Neutrophil (primary cell): ENCODE measurements around the gene GNRHR.

Experiments
- H3K27ac ChIP-seq: fragments of 200-600 bp; sonication (generic); 2 replicates; pipeline ENCODE4 v1.5.1; 2016; ENCODE audit warnings: mild to moderate bottlenecking, moderate library complexity
- H3K27me3 ChIP-seq: fragments of 200-600 bp; sonication (generic); 2 replicates; pipeline ENCODE4 v1.6.0; 2016; ENCODE audit warnings: mild to moderate bottlenecking
- H3K36me3 ChIP-seq: fragments of 200-600 bp; sonication (generic); 2 replicates; pipeline ENCODE4 v1.5.1; 2017
- H3K4me1 ChIP-seq, 2 experiments: fragments of 200-600 bp in 1 of 2; sonication (generic) in 1 of 2; 1 replicate in 1 of 2; 2 replicates in 1 of 2; pipeline versions ENCODE4 v1.5.1 to v1.6.1; 2013 to 2016; ENCODE audit warnings: low read depth in 1 of 2, low read length in 1 of 2, mild to moderate bottlenecking in 1 of 2, moderate library complexity in 1 of 2; ENCODE audit not compliant: control insufficient read depth in 1 of 2, insufficient read depth in 1 of 2
- H3K4me3 ChIP-seq, 2 experiments: fragments of 200-600 bp in 1 of 2; sonication (generic) in 1 of 2; 1 replicate in 1 of 2; 2 replicates in 1 of 2; pipeline ENCODE4 v1.5.1; 2013 to 2016; ENCODE audit warnings: low read depth in 1 of 2, low read length in 1 of 2, mild to moderate bottlenecking in 1 of 2, moderate library complexity in 1 of 2
- H3K9me3 ChIP-seq: fragments of 200-600 bp; sonication (generic); 2 replicates; pipeline ENCODE4 v1.5.1; 2016
- TF ChIP-seq, protein P1 (sequence below): fragments of 200-600 bp; sonication (generic); IDR thresholded peaks from 2 replicates; pipeline ENCODE4 v1.5.1; 2016; ENCODE audit warnings: antibody characterized with exemption

The GNRHR gene

GRCh38 chr4:67754288-67754687 is at the start of gene GNRHR:
Gene GNRHR (minus strand): TSS chr4:67754388. CDS start chr4:67754335, 53 bp downstream.
- Histone ChIP-seq H3K4me1 (no peaks in the 10 kb centered on the region), H3K9me3 (no peaks in the 10 kb centered on the region), H3K27ac (no peak within 1 kb of the TSS), H3K36me3 (no peaks in the 10 kb centered on the region), H3K27me3 (no peaks in the 10 kb centered on the region), H3K4me3 (no peak within 1 kb of the TSS)
- TF ChIP-seq, protein P1, sequence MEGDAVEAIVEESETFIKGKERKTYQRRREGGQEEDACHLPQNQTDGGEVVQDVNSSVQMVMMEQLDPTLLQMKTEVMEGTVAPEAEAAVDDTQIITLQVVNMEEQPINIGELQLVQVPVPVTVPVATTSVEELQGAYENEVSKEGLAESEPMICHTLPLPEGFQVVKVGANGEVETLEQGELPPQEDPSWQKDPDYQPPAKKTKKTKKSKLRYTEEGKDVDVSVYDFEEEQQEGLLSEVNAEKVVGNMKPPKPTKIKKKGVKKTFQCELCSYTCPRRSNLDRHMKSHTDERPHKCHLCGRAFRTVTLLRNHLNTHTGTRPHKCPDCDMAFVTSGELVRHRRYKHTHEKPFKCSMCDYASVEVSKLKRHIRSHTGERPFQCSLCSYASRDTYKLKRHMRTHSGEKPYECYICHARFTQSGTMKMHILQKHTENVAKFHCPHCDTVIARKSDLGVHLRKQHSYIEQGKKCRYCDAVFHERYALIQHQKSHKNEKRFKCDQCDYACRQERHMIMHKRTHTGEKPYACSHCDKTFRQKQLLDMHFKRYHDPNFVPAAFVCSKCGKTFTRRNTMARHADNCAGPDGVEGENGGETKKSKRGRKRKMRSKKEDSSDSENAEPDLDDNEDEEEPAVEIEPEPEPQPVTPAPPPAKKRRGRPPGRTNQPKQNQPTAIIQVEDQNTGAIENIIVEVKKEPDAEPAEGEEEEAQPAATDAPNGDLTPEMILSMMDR, result no peak

- TF ChIP-seq, protein P1, result no peak
- Histone ChIP-seq H3K27me3 (no peaks in the 10 kb centered on the region), H3K36me3 (no peaks in the 10 kb centered on the region), H3K27ac (no peak overlapping the region), H3K4me1 (no peaks in the 10 kb centered on the region), H3K4me3 (no peak overlapping the region), H3K9me3 (no peaks in the 10 kb centered on the region)
Observed at GRCh38 chr4:67796810-67797209, 42.6 kb upstream of the GNRHR start.

- no peaks in the 10 kb centered on the region for H3K4me1 ChIP-seq
- no peaks in the 10 kb centered on the region for H3K9me3 ChIP-seq
- TF ChIP-seq, protein P1, result no peak
- no peak overlapping the region for H3K4me3 ChIP-seq
- no peak overlapping the region for H3K27ac ChIP-seq
- no peaks in the 10 kb centered on the region for H3K36me3 ChIP-seq
- no peaks in the 10 kb centered on the region for H3K27me3 ChIP-seq
Observed at GRCh38 chr4:67790721-67791120, 36.5 kb upstream of the GNRHR start.

- Histone ChIP-seq H3K36me3 (no peaks in the 10 kb centered on the region), H3K4me1 (no peaks in the 10 kb centered on the region)
- TF ChIP-seq, protein P1, result no peak
Observed at GRCh38 chr4:67787311-67787710, 33.1 kb upstream of the GNRHR start.

GRCh38 chr4:67785528-67785927 is 31.3 kb upstream of the GNRHR start:
- no peaks in the 10 kb centered on the region for H3K36me3 ChIP-seq
- no peaks in the 10 kb centered on the region for H3K27me3 ChIP-seq
- H3K4me3 ChIP-seq, result no peak overlapping the region
- TF ChIP-seq, protein P1, result no peak
- H3K4me1 ChIP-seq, result no peaks in the 10 kb centered on the region
- no peak overlapping the region for H3K27ac ChIP-seq
- no peaks in the 10 kb centered on the region for H3K9me3 ChIP-seq

More at GRCh38 chr4:67787311-67787710, 33.1 kb upstream of the GNRHR start:
- Histone ChIP-seq H3K4me3 (no peak overlapping the region), H3K27me3 (no peaks in the 10 kb centered on the region), H3K9me3 (no peaks in the 10 kb centered on the region), H3K27ac (no peak overlapping the region)

- TF ChIP-seq, protein P1, result no peak
- H3K36me3 ChIP-seq, result no peaks in the 10 kb centered on the region
- H3K27ac ChIP-seq, result no peak overlapping the region
- no peaks in the 10 kb centered on the region for H3K4me1 ChIP-seq
- no peaks in the 10 kb centered on the region for H3K27me3 ChIP-seq
- H3K4me3 ChIP-seq, result no peak overlapping the region
- H3K9me3 ChIP-seq, result no peaks in the 10 kb centered on the region
Observed at GRCh38 chr4:67779631-67780030, 25.4 kb upstream of the GNRHR start.
